Left forelimb (tissue), 1 donor: ENCODE data around the gene SLC9A7.

Source experiments
- DNase-seq: peaks from one replicate; pipeline ENCODE4 v3.0.0-alpha.2; 2018; ENCODE audit warnings: low spot score

SLC9A7 gene

DNA sequence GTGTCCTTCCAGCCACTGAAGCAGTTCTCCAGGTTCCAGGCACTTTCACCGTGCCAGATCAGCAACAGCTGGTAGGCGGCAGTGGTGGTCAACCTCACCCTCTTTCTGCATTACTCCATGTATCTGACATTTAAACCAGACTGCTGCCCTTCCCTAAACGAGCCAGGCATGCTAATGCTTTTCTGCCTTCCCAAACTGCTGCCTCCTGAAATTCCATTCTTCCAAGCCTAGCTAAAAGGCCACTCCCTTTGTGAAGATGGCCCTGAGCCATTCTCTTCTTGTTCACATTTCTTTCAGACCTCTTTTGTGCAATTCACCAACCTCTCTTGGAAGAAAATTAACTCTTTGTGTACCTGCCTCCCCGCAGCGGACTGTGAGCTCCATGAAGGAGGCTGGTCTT, 111.7 kb downstream of the SLC9A7 start:
- no peak for DNase-seq

DNA sequence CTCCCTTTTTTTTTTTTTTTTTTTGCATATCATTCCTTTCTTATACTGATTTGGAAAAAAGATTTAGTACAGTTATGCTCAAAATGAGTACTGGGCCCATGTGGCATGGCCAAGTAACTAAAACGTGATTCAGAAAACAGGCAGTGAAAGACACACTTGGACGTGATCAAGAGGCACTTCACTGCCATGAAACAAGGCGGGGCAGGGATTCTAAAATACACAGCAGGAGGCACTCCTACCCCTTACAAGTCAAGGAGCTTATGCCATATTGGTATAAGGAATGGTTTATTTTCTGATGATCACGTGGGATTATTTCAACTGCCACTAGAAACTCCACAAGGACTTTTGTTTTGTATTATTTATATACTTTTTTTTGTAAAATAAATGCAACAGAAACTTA, 113.3 kb downstream of the SLC9A7 start:
- DNase-seq = no peak

DNA sequence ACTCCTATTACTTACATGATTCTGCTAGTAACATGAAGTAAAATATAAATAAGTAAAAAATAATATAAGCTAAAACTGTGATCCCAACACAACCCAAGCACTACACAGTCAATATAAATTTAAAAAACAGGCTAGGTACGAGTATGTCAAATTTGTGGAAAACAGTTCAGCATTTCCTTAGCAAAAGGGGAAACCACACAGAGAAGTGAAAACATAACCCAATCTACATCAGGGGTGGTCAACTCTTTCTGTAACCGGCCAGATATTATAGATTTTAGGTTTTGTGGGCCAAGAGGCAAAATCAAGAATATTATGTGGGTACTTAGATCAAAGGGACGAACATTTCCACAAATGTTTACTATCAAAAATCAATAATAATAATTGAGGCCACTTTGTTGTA, 115.3 kb downstream of the SLC9A7 start:
- DNase-seq = no peak

DNA sequence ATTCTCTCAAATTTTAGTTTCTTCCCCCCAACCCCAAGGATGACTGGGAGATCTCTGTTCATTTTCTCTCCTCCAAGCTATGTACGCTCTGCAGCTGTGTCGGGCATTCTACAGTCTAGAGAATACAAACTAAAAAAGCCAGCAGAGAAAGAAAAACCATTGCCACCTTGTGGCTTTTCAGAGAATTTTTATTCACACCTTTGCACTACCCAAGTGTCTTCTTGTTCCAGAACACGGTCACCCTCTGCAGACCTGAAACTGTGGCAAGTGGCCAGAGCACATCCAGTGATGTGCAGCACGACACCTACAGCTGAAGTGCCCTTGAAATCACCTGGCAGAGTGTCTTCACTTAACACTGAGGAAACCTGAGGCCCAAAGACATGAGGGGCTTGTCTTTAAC, 116.8 kb downstream of the SLC9A7 start:
- DNase-seq = no peak

DNA sequence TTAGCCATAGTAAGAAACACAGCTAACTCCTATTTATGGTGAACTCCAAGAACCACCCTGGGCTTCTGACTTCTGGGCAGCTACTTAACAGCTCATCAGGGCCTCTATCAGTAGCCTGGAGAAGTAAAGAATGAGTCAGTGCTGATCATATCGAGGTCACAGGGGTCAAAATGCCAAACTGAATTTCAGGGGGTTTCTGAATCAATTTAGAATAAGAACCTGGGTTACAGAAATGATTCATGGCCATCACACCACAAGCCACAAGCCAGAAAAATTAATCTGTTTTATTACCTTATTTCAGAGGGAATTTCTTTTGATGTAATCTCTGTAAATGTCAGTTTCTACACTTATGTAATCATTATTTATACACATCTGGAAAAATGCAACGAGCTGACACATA, 121.0 kb downstream of the SLC9A7 start:
- DNase-seq = no peak

DNA sequence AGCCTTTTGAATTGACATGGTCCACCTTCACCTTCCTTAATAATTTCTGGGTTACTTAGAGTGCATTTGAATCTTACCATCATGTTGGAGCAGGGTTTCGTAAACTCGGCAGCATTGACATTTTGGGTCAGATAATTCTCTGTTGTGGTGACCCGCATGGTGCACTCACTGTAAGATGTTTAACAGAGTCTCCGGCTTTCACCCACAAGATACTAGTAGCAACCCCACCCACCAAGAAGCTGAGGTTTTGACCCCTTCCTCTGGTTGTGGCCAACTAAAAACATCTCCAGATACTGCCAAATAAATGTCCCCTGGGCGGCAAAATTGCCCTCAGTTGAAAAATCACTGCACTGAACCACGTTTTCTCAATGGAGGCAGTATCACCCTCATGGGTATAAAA, 122.7 kb downstream of the SLC9A7 start:
- DNase-seq = no peak

DNA sequence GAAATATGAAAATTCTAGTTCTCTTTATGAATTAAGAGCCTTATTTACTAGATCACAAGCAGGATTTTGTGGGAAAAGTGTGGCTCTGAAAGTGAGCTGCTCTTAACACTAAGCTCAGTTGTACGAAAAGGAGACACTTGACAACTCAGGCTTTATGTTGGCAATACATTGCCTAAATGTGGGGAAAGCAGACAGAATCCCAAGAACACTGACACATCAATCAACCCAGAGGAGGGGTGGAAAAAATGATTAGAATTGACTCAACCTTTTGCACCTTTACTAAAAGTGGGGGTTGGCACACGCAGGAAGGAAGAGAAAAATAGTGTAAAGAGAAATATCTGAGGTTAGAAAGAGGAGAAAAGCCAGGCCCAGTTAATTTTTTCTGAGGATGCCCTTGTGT, 123.7 kb downstream of the SLC9A7 start:
- DNase-seq = no peak

DNA sequence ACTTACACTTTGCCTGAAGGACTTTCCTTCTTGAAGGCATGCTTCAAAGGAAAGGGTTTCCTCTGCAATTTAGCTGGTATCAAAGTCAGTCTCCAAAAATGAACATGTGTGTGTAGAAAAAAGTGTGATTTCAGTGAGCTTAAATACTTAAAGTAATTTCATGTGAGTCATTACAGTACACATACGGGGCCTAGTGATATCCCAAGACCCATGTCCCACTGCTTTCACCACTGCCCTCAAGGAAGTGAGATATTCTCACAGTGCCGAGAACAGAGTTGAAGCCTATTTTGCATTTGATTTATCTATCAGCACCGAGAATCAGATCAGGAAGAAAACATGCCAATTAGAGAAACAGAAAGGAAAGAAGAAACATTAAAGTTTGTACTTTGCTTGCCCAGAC, 124.3 kb downstream of the SLC9A7 start:
- no peak for DNase-seq

DNA sequence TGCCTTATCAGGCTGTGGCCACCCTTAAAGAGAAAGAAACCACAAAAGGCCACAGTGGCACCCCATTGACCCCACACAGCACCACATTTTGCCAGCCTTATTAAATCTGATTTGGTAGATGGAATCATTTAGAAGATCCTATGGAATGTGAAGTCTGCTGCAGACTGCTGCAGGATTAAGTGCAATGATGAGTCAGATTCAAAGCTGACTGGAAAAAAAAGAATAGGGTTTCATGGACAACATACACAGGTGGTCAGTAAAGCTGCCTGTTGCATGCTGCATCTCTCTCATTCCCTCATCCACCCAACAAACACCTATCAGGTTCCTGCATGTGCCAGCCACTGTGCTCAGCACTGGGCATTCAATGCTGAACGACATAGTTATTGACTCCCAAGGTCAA, 128.8 kb downstream of the SLC9A7 start:
- DNase-seq = no peak

DNA sequence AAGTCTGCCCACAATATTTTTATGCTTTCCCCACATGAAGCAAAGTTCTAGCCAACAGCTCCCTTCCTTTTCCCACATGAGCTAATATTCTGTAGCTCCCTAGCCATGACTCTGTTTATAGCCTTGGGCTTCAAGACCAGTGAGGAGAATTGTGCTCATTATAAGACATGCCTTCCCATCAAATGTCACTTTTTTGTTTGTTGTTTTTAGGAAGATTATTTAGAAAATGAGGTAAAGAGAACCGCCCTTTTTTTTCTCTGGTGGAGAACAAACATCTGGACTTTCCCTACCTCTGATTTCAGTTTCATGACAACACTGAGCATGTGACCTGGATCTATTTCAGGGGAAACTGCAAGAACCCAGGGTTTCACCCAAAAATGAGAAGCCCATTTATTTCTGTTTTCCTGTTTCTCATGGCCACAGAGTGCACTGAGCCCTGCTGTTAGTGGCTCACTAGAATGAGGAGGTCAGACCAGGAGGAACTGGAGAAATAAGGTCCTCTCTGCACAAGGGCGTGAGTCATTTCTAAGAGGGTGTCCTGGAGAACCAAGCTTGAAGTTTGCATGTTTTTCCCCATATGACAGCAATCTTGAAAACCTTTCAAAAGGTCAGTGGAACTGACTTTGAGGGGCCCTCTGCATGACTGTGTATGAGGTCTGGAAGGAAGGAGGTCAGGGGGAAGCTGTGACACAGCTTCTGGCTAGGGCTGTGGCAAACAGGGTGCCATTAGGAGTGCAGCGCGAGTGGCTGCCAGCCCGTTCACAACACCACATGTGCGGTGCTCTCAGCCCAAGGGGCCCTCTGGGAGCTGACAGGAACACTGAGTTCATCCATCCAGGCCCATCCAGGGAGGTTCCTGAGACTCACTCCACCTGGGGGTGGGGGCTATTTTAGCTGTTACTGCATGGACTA, 130.2 kb downstream of the SLC9A7 start:
- no peak for DNase-seq

DNA sequence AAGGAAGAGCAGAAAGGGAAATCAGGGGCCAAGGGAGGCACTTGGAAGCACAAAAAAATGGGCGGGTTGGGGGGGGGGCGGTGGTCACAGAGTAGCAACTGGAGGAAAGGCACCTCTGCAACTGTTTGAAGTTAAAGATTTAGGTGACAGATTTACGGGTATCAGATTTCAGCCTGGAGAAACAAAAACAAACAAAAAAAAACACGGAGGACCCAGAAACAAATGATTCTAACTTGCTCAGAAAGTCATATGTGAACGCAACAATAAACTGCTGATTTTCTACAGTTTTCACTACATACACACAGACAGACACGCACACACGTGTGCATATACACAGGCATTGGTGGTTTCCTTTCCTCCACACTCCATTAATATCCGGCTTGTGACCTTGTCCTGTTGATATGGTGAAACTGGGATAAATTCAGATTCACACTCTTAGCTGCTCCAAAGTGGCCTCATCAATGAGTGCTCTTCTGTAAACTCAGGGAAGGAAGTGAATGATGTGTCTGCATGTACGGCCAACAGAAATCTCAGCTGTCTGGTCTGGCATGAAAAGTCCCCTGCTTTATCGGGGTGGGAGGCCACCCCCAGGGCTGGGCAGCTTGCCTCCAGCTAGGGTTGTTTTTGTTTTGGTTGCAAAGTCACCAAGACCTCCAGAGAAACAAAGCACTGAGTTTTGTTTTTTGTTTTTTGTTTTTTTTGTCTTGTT, 131.1 kb downstream of the SLC9A7 start:
- DNase-seq = no peak

DNA sequence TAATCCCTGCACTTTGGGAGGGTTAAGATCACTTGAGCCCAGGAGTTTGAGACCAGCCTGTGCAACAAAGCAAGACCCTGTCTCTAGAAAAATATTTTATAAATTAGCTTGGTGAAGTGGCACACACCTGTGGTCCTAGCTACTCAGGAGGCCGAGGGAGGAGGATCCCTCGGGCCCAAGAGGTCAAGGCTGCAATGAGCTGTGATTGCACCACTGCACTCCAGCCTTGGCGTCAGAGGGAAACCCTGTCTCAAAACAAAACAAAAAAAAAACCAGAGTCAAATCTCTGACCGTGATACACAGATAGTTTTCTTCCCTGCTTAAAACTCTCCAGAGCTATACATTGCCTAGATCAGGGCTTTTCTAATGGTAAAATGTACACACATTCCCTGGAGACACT, 131.9 kb downstream of the SLC9A7 start:
- DNase-seq = no peak

DNA sequence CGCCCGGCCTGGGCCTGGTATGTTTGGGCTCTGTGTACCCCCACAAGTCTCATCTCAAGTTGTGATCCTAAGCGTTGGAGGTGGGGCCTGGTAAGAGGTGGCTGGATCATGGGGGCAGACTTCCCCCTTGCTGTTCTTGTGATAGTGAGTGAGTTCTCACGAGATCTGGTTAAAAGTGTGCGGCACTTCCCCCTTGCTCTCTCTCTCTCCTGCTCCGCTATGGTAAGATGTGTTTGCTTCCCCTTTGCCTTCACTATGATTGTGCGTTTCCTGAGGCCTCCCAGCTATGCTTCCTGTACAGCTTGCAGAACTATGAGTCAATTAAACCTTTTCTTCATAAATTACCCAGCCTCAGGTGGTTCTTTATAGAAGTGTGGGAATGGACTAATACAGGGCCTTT, 132.4 kb downstream of the SLC9A7 start:
- no peak for DNase-seq

DNA sequence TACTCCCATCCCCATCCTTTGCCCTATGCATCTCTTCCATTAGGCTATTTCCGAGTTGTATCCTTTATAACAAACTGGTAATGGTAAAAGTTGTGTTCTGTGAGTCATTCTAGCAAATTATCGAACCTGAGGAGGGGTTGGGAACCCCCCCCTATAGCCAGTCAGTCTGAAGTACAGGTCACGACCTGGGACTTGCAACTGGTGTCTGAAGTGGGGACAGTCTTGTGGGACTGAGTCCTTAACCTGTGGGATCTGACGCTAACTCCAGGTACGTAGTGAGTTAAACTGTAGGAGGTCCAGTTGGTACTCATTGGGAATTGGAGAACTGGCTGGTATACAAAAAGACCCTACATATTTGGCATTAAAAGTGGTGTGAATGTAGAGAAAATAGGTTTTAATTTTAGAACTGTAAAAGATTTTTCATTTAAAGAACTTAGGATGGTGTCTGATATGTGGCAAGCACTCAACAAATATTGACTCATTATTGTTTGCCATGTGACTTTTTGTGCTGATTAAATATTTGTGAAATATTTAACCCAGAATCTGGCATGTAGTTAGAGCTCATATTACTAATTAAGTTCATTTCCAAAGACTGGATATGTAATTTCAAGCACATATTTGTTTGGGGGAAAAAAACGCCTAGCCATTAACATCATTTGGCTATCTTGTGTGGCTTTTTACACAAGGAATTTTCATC, 134.7 kb downstream of the SLC9A7 start:
- no peak for DNase-seq

DNA sequence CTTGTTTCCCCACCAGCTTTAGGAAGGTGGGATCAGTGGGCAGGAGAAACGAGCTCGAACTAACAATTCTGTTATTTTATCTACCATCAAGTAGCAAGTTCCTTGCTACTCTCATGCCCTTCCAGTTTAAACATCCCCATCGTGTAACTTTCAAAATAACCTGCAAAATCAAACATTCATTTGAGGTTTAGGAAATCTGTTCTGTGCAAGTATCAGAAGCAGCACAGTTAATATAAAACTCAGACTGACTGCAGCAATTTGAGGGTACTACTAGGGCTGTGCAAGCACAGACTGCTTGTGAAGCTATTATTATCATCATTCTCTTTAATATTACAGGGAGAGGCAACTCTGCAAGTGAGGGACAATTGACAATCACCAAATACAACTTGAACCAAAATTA, 137.3 kb downstream of the SLC9A7 start:
- no peak for DNase-seq

DNA sequence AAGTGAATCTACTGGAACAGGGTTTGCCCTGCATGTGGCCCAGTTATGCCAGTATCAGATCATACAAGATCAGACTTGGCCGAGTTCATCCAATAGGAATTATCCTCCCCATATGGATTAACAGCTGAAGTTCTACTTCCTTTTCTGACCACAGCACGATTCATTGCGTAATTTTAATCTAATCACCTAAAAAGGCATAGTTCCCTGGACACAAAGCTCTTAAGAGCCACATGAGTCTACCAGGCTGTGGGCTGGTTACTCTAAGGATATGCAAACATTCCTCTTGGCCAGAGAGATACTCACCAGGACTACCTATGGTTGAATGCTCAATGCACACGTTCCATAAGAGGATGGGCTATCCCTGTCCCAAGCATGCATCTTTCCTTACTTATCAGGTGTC, 138.4 kb downstream of the SLC9A7 start:
- DNase-seq = no peak

DNA sequence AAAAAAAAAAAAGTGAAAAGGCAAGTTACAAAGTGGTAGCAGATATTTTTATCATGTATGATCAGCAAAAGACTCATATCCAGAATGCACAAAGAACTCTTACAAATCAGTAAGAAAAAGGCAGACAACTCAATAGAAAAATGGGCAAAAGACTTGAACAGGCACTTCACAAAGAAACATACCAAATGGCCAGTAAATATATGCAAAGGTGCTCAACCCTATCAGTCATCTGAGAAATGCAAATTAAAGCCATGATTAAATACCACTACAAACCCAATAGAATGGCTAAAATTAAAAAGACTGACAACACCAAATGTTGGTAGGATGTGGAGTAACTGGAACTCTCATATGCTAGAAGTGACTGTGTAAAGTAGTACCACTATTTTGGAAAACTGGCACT, 140.0 kb downstream of the SLC9A7 start:
- no peak for DNase-seq

DNA sequence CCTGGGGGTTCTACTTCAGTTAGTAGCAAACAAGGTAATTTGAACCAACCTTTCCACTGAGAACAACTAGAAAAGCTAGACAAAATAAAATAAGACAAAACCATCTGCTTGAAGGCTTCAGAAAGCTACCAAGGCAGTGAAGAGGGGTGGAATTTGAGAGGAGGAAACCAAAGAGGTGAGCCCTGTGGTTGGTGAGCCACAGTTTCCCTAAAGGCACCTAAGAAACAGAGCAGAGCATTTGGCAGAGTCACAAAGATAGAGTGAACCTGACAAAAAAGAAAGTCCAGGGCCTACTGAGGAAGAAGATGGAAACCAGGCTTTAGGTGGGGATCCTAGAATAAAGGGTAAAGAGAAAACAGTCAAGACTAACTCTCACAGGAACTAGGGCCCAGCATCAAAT, 141.0 kb downstream of the SLC9A7 start:
- DNase-seq = no peak

DNA sequence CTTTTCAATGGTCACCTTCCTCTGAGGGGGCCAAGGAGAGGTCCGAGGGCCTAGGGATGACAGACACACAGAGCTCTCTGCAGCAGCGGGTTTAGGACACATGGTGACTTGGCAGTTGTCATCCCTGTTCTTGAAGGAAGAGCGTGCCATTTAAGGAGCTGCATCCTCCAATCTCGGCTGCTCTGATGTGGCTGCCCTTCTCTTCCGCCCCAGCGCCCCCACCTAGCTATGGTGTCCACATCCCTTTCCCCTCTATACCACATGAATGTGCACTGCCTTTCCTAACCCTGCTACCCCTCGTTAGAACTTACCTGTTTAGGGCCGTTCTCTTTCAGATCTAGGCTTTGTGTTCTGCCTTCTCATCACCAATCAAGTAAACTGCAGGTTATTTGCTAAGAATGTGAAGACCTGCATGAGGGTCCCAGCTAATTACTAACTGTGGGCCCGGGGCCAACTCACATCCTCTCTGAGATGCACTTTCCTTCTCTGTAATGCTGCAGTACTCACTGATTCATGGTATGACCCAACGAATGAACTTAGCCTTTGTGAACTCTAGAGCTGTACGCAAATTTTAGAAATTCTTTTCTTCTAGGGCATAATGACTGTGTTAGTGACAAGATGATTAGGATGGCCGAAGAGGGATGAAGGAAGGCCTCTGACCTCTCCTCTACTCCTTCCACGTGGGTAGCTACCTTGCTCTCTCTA, 147.1 kb downstream of the SLC9A7 start:
- DNase-seq = no peak

DNA sequence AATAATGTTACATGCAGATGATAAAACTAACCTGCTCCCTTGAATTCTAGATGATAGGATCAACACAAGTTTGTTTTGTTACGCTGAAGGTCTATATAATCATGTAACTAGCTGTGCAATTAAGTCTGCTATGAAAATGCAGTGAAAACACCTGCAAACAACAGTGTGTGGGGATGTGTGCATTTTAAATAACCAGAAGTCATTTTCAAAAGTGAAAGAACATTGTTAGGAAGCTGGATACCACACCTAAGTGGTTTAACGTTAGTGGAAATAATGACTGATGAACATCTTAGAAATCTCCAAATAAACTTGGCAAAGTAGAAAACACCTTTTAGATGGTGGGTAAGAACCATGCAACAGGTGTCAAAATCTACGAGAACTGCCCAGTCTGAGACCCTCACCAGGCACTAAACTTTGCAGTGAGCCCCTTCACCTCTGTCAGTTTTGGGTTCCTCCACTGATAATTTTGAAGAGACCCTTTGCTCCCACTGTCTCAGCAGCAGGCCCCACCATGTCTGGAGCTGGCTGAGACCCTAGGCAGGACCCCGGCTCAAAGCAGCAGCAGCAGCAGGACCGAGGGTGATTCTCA, 148.8 kb downstream of the SLC9A7 start:
- no peak for DNase-seq

DNA sequence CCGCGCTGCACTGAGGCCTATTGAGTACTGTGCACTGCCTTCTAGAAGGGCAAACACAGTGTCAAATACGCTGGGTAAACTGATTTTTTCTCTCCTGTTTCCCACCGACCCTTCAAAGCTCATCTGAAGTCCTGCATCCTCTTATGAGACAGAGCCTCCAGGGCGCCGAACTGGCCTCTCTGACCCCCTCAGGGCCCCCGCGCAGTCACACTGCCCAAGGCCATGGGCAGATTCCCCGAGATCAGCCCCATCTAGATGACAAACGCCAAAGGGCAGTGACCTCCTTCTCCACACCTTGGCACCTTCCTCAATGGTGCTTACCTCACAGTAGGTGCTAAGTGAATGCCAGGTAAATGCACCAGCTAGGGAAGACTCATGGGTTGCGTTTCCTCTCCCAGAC, 151.0 kb downstream of the SLC9A7 start:
- DNase-seq = no peak
